ENCODE measurements around the gene FBXW10B. TPM values are rescaled to one million over a fixed set of nuclear protein-coding genes. Genes with fewer than 3 reads are reported as not detected.
A peak's percentile ranks its signal among the peaks of the same experiment; 100 is the strongest.
"Not testable (repeated sequence)": the region's sequence is repeated elsewhere in the genome, so short reads cannot be mapped to it uniquely, and the experiment has no call there.

Gene FBXW10B
- total RNA-seq, 4 donors from 2014 or later: 0.53 to 9.9 (median 4.6) TPM

DNA sequence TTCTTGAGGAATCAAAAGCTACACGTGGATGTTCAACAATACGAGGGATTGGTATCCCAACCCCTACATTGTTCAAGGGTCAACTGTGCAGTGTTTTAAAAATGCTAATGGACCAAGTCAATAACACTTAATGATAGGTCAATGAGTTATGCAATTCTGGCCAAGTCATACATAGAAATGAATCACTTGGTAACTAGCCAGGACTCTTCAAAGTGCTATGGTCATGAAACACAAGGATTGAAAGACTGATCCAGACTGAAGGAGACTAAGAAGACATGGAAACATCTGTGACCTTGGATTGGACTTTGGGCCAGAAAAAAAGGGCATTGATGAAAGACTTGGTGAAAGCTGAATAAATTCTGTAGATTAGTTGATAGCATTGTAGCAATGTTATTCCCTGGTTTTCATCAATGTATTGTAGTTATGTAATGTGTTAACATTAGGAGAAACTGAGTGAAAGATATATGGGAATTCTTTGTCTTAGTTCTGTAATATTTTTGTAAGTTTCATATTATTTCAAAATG, 11.5 kb upstream of the FBXW10B start:
- not testable (repeated sequence) for H3K27me3 ChIP-seq, H3K4me3 ChIP-seq, H3K27ac ChIP-seq, H3K36me3 ChIP-seq, DNase-seq, H3K9me3 ChIP-seq, H3K4me1 ChIP-seq

DNA sequence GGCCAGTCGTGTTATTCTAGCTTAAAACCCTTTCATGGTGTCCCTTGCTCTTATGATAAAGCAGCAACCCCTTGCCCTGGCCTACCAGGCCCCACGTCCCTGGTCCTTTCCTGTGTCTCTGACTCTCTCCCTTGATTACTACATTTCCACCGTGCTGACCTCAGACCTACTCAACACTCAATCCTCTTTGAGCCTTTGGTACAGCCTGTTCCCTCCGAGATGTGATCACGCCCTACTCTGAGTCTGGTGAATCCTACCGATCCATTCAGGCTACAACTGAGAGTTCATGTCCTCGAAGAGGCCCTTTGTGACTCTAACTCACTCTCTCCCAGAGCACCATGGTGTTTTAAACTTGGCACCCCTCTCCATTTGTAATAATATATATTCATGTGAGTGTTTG, 10.5 kb upstream of the FBXW10B start:
- H3K27me3 ChIP-seq, H3K4me1 ChIP-seq, DNase-seq, H3K27ac ChIP-seq, H3K9me3 ChIP-seq, H3K4me3 ChIP-seq, H3K36me3 ChIP-seq: not testable (repeated sequence)

DNA sequence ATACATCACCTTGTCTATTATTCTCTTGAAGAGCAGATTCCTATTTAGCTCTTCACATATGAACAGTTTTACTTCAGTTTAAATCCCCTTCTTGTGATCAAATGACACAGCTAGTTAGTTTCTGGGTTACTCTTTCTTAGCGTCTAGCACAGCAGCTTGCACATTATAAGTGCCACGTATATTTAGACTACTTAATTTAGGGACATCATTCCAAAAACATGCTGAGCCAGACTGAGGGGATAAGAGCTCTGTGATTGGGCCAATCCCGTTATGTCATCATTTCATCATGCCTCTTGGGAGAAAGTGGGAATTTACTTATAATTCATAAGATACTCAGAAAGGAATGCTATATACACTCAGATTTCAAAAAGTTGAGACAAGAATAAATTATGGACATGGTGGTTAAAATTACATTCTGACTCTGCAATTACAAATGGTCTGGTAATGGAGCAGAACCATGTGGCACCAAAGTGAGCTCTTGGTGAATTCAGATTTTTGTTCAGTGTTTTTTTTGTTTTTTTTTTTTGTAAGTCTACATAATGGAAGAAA, 4.2 kb upstream of the FBXW10B start:
- H3K36me3 ChIP-seq, DNase-seq, H3K27me3 ChIP-seq, H3K27ac ChIP-seq, H3K4me1 ChIP-seq, H3K9me3 ChIP-seq, H3K4me3 ChIP-seq: not testable (repeated sequence)

DNA sequence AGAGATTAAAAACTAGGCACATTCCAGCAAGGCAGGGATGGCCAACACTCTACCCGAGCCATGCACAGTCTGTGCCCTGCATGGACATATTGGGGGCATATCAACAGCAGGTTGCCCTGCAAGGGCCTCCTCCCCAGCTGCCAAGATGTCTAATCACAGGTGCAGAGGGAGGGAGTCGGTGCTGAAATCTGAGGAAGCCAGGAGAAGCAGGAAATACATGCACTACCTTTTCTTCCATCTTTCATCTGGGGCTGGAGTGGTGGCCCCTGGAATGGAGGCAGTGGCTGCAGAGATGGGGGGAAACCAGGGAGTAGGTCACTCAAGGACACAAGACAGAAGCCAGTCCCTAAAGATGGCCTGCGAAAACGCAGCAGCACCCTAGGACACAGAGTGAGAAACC, 3.8 kb upstream of the FBXW10B start:
- not testable (repeated sequence) for H3K36me3 ChIP-seq, H3K9me3 ChIP-seq, H3K4me1 ChIP-seq, H3K27me3 ChIP-seq, DNase-seq, H3K27ac ChIP-seq, H3K4me3 ChIP-seq

DNA sequence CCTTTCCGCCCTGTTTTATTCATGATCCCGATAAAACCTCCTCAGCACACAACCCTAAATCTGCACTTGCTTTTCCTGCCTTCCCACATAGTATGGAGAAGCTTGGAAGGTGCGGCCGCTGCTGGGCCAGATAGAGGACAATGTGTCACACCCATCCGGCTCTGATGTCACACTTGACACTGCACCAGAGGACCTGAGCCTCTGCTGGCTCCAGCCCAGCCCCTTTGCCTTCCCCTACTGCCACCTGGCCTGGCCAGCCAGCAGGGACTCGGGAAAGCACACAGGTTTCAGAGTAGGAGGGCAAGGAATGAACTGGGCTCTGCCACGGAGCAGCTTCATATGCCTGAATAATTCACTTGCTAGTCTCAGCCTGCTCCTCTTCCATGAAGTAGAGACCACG, 2.6 kb upstream of the FBXW10B start:
- DNase-seq, H3K36me3 ChIP-seq, H3K27me3 ChIP-seq, H3K4me3 ChIP-seq, H3K27ac ChIP-seq, H3K9me3 ChIP-seq, H3K4me1 ChIP-seq: not testable (repeated sequence)

DNA sequence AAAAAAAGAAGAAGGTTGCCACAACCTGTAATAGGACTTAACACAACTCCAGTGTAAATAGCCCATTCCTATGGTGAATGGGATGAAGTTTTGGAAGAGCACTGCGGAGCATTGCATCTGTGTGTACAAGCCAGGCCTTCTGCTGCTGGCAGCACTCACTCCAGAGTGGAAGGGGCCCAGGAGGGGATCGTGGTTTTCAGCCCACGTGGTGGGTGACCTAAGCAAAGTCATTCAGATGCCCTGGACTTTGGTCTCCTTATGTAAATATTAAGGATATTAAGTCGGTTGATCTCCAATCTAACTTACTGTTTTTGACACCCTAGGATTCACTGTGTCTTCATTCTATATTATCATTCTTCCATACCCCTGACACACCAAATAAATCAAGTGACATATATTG, 2.7 kb downstream of the FBXW10B start:
- H3K27me3 ChIP-seq, H3K4me3 ChIP-seq, DNase-seq, H3K9me3 ChIP-seq, H3K27ac ChIP-seq, H3K4me1 ChIP-seq, H3K36me3 ChIP-seq: not testable (repeated sequence)

DNA sequence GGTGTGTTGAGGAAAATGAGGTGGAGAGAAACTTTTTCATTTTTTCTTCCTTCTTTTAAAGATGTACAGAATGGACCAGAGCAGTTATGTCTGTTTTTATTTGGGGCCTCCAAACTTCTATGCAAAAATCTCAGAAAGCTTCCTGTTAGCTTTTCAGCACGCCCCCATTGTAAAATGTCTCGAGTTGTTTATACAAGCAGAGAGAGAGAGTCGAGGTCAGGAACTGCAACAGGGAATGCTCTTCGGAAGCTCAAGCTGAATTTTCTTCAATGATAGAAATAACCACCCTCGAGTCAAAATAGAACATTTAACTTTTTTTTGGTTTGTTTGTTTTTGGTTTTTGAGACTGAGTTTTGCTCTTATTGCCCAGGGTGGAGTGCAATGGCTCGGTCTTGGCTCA, 3.7 kb downstream of the FBXW10B start:
- not testable (repeated sequence) for H3K4me3 ChIP-seq, H3K4me1 ChIP-seq, H3K27me3 ChIP-seq, DNase-seq, H3K27ac ChIP-seq, H3K9me3 ChIP-seq, H3K36me3 ChIP-seq

DNA sequence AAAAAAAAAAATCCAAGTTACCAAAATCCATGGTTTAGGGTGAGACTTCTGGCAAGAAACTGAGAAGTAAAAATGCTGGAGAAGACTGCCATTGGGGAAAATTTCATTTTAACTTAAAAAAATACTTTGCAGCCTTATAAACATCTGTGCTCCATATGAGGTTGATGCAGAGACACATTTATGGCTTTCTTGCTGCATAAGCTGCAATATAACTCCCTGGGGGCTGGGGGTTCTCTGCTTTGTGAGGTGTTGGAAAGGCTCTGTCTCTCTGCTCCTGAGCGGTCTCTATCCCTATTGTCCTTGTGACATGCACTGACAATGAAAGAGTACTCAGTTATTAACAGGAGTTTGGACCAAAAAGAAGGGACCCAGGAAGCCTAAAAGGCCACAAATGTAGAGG, 6.4 kb downstream of the FBXW10B start:
- not testable (repeated sequence) for H3K27ac ChIP-seq, DNase-seq, H3K36me3 ChIP-seq, H3K4me3 ChIP-seq, H3K27me3 ChIP-seq, H3K4me1 ChIP-seq, H3K9me3 ChIP-seq

DNA sequence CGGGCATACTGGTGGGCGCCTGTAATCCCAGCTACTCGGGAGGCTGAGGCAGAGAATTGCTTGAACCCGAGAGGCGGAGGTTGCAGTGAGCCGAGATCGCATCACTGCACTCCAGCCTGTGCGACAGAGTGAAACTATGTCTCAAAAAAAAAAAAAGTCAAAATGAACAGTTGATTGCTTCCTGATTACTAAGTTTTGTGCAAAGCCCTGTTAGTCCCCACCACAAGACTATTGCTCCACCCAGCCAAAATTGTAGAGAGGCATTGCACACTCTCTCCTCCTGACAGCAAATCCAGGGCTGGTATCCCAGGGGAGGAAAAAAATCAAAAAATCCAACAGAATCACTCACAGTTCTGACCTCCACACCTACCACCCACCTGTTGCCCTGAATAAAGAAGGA, 26.5 kb downstream of the FBXW10B start:
- not testable (repeated sequence) for H3K4me1 ChIP-seq, H3K27ac ChIP-seq, H3K9me3 ChIP-seq, H3K36me3 ChIP-seq, DNase-seq, H3K4me3 ChIP-seq, H3K27me3 ChIP-seq

DNA sequence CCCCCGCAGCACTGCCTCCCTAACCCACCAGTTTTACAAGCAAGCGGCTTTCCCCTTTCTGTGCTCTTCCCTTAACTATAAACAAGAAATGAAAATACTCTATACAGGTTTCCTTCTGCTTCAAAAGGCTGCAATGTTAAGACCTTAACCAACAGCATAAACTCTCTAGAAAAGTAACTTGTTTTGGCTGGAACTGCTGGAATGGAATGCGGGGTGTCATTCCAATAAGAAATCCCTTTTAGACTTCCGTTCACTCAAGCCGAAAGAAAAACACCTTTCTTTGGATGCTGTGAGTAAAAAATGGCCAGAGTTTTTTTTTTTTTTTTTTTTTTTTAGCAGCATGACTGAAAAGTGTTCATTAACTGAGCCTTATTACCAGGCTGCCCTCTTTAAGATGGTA, 27.5 kb downstream of the FBXW10B start:
- H3K36me3 ChIP-seq, DNase-seq: not testable (repeated sequence)

DNA sequence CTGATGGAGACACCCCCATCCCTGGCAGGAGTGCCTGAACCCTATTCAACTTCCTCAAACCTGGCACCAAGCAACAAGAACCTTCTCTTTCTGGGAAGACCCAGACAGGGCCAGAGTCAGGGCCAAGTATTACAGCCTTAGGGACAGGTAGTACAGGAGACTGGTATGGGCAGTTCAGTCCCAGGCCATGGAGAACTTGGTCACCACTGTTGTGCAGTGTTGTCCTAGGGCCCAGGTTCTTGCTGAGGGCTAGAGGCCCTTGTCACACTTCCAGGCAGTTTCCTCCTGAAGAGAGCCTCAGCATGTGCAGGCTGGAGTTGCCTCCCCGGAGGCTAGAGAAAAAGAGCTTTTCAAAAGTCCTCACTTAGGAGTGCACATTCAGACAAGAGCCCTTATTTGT, 28.7 kb downstream of the FBXW10B start:
- H3K4me3 ChIP-seq, DNase-seq, H3K36me3 ChIP-seq, H3K27ac ChIP-seq, H3K27me3 ChIP-seq, H3K9me3 ChIP-seq, H3K4me1 ChIP-seq: not testable (repeated sequence)

More for the DNA sequence above, 27.5 kb downstream of the FBXW10B start:
- H3K27ac ChIP-seq, H3K4me1 ChIP-seq, H3K9me3 ChIP-seq, H3K27me3 ChIP-seq, H3K4me3 ChIP-seq: not testable (repeated sequence)

DNA sequence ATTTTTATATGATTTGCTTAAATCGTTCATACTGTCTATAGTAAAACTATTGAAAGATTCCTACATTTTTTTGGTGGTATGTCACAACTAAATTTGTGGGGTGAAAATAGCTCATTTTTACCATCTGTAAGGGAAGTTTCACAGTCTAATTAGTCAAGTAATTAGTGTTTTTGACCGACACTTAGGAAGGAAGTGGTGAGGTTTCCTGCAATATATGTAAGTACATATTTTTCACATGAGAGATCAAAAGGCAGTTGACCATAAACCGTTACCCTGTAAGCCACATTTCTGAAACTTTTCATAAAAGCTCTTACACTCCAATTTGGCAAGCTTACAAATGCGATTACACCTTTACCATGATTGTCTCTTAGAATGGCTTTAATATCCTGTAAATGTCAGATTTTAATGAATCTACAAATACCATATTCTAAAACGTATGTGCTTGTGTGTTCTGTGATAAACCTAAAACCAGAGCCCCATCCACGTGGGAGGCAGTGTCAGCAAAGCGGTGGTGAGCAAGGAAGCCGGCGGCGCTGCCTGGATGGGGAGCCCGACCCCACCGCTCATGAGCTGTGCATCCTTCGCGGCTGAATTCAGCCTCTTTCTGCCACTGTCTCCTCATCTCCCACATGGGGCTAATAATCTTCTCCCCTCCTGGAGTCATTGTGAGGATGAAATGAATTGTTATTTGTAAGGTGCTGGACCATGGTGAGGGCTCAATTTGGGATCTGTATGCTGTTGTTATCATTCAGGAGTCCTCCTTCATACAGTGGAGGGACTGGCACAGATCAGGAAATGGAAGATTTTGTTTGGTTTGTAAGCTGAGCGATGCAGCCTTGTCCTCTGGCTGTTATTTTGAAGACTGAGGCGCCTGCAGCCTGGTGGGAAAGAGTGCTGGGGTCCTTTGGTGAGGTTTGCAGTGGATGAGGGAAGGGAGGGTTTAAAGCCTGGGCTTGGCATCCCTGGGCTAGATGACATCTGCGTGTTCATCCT, 29.7 kb downstream of the FBXW10B start:
- H3K4me3 ChIP-seq, H3K27me3 ChIP-seq, H3K36me3 ChIP-seq, H3K4me1 ChIP-seq, H3K9me3 ChIP-seq: not testable (repeated sequence)
- H3K27ac ChIP-seq: peak overlapping the region in 1 of 4 donors; percentile 25
- DNase-seq: peak in 1 of 3 donors; percentile 52

DNA sequence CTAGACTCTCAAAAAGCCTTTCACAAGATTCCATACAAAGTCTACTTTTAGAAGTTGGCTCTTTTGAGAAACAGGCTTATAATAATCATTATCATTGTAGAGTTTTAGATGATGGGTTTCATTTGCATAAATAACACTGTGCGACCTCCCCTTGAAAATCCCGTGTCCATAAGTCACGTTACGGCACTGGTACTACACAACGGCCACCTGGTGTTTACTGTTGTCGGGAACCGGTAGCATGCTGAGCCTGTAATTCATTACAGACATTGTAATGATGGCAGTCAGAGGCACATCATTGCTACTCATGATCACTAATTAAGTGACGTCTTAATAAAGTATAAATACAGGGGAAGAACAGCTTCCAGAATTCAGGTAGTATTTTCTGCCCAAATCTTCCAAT, 31.5 kb downstream of the FBXW10B start:
- H3K27me3 ChIP-seq, H3K9me3 ChIP-seq, H3K27ac ChIP-seq, H3K36me3 ChIP-seq, H3K4me1 ChIP-seq, DNase-seq, H3K4me3 ChIP-seq: not testable (repeated sequence)

DNA sequence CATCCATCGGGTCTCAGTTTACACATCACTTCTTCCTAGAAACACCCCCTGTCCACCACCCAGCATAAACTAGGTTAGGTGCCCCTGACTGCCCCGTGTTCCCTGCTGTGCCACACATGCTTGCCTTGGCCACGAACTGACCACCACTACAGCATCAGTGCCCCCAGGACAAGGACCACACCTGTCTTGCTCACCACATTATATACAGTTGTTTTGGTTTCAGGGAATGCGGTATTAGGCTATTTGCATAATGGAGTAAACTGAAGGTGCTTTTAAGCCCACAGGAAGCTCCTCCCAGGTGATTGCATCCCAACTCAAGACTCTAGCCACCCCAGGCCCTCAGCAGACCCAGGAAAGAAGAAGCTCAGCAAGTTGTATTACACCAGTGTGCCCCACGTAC, 36.2 kb downstream of the FBXW10B start:
- H3K36me3 ChIP-seq, H3K27me3 ChIP-seq, H3K4me1 ChIP-seq, DNase-seq, H3K27ac ChIP-seq, H3K9me3 ChIP-seq, H3K4me3 ChIP-seq: not testable (repeated sequence)

DNA sequence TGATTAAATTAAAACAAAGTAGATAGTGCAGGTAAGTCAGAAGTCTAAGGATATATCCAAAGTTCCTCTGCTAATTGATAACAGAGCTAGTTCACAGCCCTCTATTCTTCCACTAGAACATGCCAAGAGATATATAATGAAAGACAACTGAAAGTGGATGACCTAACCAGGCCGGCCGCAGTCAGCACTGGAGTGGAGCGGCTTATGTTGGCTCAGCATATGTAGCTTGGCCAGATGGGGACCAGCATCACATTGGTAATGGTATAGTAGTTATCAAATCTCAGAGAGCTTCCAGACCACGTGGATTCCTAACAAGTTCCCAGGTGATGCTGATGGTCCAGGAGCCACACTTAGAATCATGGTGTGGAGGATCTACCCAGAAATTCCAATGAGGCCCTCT, 38.0 kb downstream of the FBXW10B start:
- H3K27ac ChIP-seq, H3K27me3 ChIP-seq, H3K4me1 ChIP-seq, H3K36me3 ChIP-seq, DNase-seq, H3K4me3 ChIP-seq, H3K9me3 ChIP-seq: not testable (repeated sequence)

All from Peyer's patch (tissue), 4 donors.